GM10266 (cell line): ENCODE measurements around the gene MAGI2.

Experiments
- DNase-seq: peaks from one replicate; pipeline ENCODE4 v3.0.0; 2012; ENCODE audit errors: extremely low spot score
- CTCF ChIP-seq: IDR thresholded peaks from 2 replicates; pipeline ENCODE4 v1.5.1; 2012; ENCODE audit warnings: mild to moderate bottlenecking, low read depth; ENCODE audit not compliant: control insufficient read depth, insufficient read depth; ENCODE audit errors: missing control alignments

MAGI2 gene

DNA sequence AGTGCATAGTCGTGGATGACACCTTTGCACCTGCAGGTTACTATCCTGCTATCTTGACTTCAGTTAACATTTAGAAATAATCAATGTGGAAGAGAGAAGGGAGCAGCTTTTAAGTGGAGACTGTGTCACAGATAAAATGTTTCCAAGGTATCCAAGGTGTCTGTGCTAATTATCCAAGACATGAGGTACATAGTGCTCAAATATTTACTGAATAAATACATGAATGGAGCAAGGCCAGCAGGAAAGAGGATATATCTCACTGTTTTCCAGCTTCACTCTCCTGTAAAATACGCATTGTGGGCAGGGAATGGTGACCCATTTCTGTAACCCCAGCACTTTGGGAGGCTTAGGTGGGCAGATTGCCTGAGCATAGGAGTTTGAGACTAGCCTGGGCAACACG lies 1102.5 kb downstream of the MAGI2 start:
- DNase-seq, result no peak
- no peak for TF ChIP-seq CTCF

DNA sequence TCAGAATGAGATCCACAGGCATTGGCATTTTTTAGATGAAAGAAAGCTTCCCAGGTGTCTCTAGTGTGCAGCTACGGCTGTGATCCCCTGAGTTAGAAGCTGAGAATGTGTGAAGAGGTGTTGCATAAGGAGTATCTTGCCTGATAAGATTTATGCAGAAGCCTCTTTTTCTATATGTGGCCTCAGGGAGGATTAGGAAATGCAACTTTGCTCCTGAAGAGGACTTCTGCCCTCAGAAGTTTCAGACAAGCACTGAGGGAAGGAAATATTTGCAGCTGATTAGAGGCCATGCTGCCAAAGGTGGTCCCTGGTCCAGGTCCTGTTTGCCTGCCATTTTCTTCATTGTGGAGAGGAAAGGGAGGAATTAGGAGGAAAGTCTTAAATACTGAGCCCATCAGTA lies 1103.1 kb downstream of the MAGI2 start:
- no peak for TF ChIP-seq CTCF
- no peak for DNase-seq

DNA sequence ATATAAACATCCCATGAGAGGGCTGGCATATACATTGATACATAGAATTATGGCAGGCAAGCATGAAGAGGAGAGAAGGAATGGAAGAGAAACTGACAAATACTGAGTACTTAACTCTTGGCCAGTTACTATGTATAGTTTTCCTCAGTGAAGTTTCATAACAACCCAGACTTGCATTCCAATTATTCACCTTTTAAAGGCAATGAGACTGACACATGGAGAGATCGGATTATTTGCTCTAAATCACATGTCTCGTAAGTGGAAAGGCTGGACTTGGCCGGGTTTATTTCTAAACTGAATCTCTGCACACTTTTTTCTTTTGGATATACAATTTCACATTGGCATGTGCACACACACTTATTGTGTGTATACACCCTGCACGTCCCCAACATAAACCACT lies 1106.6 kb downstream of the MAGI2 start:
- DNase-seq, result no peak
- TF ChIP-seq CTCF, result no peak

GRCh38 chr7:78345979-78346378 lies 1107.5 kb downstream of the MAGI2 start:
- DNase-seq, result no peak
- TF ChIP-seq CTCF, result no peak

DNA sequence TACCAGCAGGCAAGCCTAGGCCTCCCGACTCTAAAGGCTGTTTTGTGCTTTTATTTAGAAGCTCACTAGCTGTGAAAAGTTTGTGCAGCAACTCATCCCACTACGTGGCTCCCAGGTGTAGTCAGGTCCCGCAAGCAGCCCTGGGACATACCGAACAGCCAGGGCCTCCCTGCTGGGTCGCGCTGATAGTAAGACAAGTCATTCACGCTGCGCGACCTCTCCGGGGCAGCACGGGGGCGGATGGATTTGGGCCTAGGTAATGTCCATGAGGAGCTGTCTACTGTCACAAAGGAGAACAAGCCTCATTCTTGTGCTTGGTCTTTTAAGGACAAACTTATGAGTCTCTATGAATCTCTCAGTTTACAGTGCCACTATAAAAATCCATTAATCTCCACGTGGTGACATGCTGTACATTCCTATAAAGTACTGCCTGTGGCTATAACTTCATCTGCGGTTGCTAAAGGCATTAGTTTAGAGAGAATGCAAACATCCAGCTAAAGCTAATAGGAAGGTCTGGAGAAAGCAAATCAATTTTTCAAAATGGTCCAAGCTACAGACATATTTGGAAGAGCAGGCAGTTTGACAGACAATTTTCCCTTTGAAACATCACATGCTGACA lies 1108.1 kb downstream of the MAGI2 start:
- no peak for DNase-seq
- no peak for TF ChIP-seq CTCF

DNA sequence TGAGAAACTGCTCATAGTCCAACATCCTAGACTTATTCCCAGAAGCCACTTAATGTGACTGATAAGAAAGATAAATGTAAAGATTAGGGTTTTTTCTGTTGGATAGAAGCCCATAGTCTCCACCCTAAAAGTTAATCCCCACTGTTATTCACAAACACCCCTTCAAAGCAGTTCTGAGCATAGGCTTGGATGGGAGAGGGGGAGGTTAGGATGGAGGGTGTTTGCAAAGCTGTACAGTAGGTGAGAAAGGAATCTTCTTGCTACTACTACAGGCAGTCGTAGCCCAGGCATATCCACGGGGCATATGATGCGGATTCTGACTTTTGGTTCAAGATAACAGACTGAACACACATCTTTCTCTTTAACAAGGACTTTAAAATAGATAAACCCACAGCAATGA lies 1119.0 kb downstream of the MAGI2 start:
- TF ChIP-seq CTCF, result no peak
- no peak for DNase-seq

DNA sequence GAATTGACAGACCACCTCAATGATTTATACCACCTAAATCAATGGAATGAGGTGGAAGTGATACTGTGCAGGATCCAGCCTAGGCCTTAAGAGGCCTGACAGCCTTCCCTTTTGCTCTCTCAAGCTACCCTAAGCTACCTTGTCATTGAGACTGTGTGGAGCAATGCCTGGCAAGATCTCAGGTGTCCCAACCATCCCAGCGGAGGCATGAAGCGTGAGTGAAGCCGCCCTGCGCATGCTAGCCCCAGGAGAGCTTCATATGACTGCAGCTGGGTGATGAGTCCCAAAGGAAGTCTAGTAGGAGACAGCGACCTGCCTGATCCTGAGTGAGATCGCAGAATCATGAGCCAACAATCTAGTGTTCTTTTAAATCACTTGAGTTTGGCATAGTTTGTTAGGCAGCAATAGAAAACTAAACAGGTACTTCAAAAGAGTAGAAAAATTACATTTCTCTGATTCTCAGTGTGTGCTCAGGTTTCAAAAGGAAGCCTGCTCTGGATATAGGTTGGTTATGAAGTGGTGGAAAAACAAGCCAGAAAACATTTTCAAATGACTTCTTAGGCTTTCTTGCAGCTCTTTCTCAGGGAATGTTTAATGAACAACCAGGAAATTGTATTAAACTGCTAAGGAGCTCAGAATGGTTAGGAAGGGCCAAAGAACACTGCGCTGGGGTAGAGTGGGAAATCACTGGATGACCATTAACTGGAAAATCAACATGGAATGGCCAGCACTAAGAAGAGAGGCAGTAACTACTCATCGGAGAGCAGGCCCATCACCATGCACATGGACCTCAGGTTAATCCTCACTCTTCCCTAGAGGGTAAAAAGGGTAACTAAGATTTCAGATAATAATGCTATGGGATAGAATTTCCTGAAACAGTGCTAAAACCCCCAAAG lies 1119.7 kb downstream of the MAGI2 start:
- no peak for DNase-seq
- TF ChIP-seq CTCF, result no peak
